K562 (cell line): ENCODE results near the gene POLL. TPM values are rescaled to one million over a fixed set of nuclear protein-coding genes. Genes with fewer than 3 reads are reported as not detected.

Experiments used
- ATAC-seq: fragments of 200-7000 bp; cut with Tn5 transposase; 3 replicates; pipeline ENCODE4 v1.9.1; 2020; ENCODE audit warnings: moderate library complexity
- BruUV-seq: library from RNA; stranded (reverse); fragments of 400-500 nt; replicated peaks from 2 replicates; lab custom pipeline; 2021; lab: Mats Ljungman, UMichigan
- CTCF ChIA-PET: fragments of 300-600 bp; formaldehyde crosslinking; extraction: SDS; loops from one replicate; lab custom pipeline; 2021; ENCODE audit warnings: low intra/inter-chr PET ratio; lab: Yijun Ruan, JAX
- POLR2A ChIA-PET: fragments of 300-600, 350-650 bp; sonication (Branson Sonifier 250); formaldehyde crosslinking; extraction: SDS; loops from one replicate; lab custom pipeline; 2021; ENCODE audit warnings: antibody characterized with exemption, inconsistent platforms; lab: Yijun Ruan, JAX
- DNase-seq, 4 experiments: peaks; one replicate each; pipeline versions ENCODE4 v3.0.0 to v3.0.0-alpha.2; 2011 to 2018; ENCODE audit warnings: low spot score in 3 of 4, mixed read lengths in 3 of 4; ENCODE audit errors: extremely low read depth in 1 of 4
- FAIRE-seq: peaks from 2 replicates; lab custom pipeline; 2011; peaks lifted over from hg19 to GRCh38; lab: Jason Lieb, UNC
- H2AFZ ChIP-seq: 2 replicates; pipeline ENCODE4 v1.6.0; 2011; ENCODE audit warnings: low read depth, low read length, control low read depth, inconsistent platforms
- H3K27ac ChIP-seq: fragments of 200-600 bp; 3 replicates; pipeline ENCODE4 v1.8.0; 2011; ENCODE audit warnings: low read depth, mild to moderate bottlenecking, control low read depth, inconsistent platforms, low read length, moderate library complexity, mixed read lengths; ENCODE audit errors: extremely low read depth
- H3K27me3 ChIP-seq, 2 experiments: fragments of 300-600 bp in 1 of 2; 2 replicates in 1 of 2; 3 replicates in 1 of 2; pipeline versions ENCODE4 v1.6.0 to v1.8.0; 2011; ENCODE audit warnings: inconsistent platforms in 2 of 2, low read length in 2 of 2, mild to moderate bottlenecking in 1 of 2, mixed read lengths in 1 of 2, moderate library complexity in 1 of 2; ENCODE audit not compliant: control insufficient read depth in 2 of 2, insufficient read depth in 2 of 2
- H3K36me3 ChIP-seq: fragments of 300-600 bp; 3 replicates; pipeline ENCODE4 v1.8.0; 2011; ENCODE audit warnings: mild to moderate bottlenecking, low read length, inconsistent platforms; ENCODE audit not compliant: control insufficient read depth, insufficient read depth
- H3K4me1 ChIP-seq, 2 experiments: fragments of 200-600 bp in 1 of 2; replicated peaks in 1 of 2; 2 replicates in 1 of 2; 3 replicates in 1 of 2; pipeline versions ENCODE4 v1.5.1 to v1.8.0; 2011; ENCODE audit warnings: inconsistent platforms in 2 of 2, low read length in 2 of 2, mild to moderate bottlenecking in 1 of 2, mixed read lengths in 1 of 2, moderate library complexity in 1 of 2; ENCODE audit not compliant: control insufficient read depth in 2 of 2, insufficient read depth in 2 of 2
- H3K4me2 ChIP-seq: 2 replicates; pipeline ENCODE4 v1.6.1; 2011; ENCODE audit warnings: low read length, control low read depth, inconsistent platforms, mixed read lengths; ENCODE audit not compliant: insufficient read depth
- H3K4me3 ChIP-seq: fragments of 200-600 bp; sonication (generic), shearing (Covaris generic); 2 replicates; pipeline ENCODE4 v1.5.1; 2016; ENCODE audit warnings: control low read depth, inconsistent platforms
- H3K79me2 ChIP-seq: fragments of 200-600 bp; 3 replicates; pipeline ENCODE4 v1.8.0; 2011; ENCODE audit warnings: low read length, inconsistent platforms; ENCODE audit not compliant: control insufficient read depth, insufficient read depth
- H3K9ac ChIP-seq, 2 experiments: 2 replicates each; pipeline versions ENCODE4 v1.6.0 to v1.6.1; 2011; ENCODE audit warnings: low read depth in 2 of 2, low read length in 2 of 2, control low read depth in 1 of 2, inconsistent platforms in 1 of 2, mild to moderate bottlenecking in 1 of 2, mixed read lengths in 1 of 2; ENCODE audit not compliant: insufficient read depth in 1 of 2
- H3K9me1 ChIP-seq: one replicate; pipeline ENCODE4 v1.6.0; 2011; ENCODE audit warnings: inconsistent platforms, mild to moderate bottlenecking, low read length, moderate library complexity; ENCODE audit not compliant: control insufficient read depth, insufficient read depth
- H3K9me3 ChIP-seq: replicated peaks from 2 replicates; pipeline ENCODE4 v1.5.1; 2011; ENCODE audit warnings: low read depth, low read length, inconsistent platforms; ENCODE audit not compliant: control insufficient read depth, insufficient read depth
- H4K20me1 ChIP-seq: replicated peaks from 2 replicates; pipeline ENCODE4 v1.6.1; 2011; ENCODE audit warnings: low read length, inconsistent platforms, mixed read lengths; ENCODE audit not compliant: control insufficient read depth, insufficient read depth
- E4F1 ChIP-seq: fragments of 250-450 bp; sonication (Bioruptor Pico); IDR thresholded peaks from 2 replicates; pipeline ENCODE4 v1.5.0; 2021; ENCODE audit warnings: mild to moderate bottlenecking, borderline replicate concordance
- THAP12 ChIP-seq: fragments of 250-450 bp; sonication (Bioruptor Pico); IDR thresholded peaks from 2 replicates; pipeline ENCODE4 v1.9.0; 2021; ENCODE audit warnings: mild to moderate bottlenecking, inconsistent platforms
- USF2 ChIP-seq: sonication (generic); formaldehyde crosslinking; IDR thresholded peaks from 2 replicates; pipeline ENCODE4 v1.5.0; 2020; ENCODE audit warnings: missing genetic modification reagents
- ZNF384 ChIP-seq: IDR thresholded peaks from 2 replicates; pipeline ENCODE4 v1.6.1; 2012; ENCODE audit warnings: low read depth, low read length, improper control_type of control experiment
- ZNF592 ChIP-seq: fragments of 450-650 bp; IDR thresholded peaks from 2 replicates; pipeline ENCODE4 v1.6.1; 2017; ENCODE audit warnings: antibody characterized with exemption, mild to moderate bottlenecking
- ZNF778 ChIP-seq: fragments of 450-650 bp; formaldehyde crosslinking; IDR thresholded peaks from 2 replicates; pipeline ENCODE4 v1.4.0; 2020; ENCODE audit warnings: mild to moderate bottlenecking, moderate library complexity
- WGBS: fragments of 100-300 bp; shearing (Covaris generic); methylation state at CpG from one replicate; pipeline ENCODE4 v1.1.6; 2016; ENCODE audit warnings: low coverage, mixed read lengths; ENCODE audit not compliant: insufficient coverage; ENCODE audit errors: missing lambda C conversion rate; 5-methylcytosine and 5-hydroxymethylcytosine counted together
- in situ Hi-C: fragments of 300-500 bp; cut with MboI; formaldehyde crosslinking; loops from 4 replicates; pipeline ENCODE4 v1.15.0; 2018; ENCODE audit warnings: inconsistent platforms, mixed read lengths
- intact Hi-C: fragments of 100-400 bp; cut with micrococcal nuclease; formaldehyde crosslinking; loops from 2 replicates; pipeline ENCODE4 v1.14.2; 2022
- polyA plus RNA-seq, 8 experiments: library from polyadenylated mRNA; depleted of rRNA in 4 of 8; stranded (reverse) in 5 of 8; unstranded in 3 of 8; fragments of >200 nt; fragmentation: Nextera tagmentation in 2 of 8; fragmentation: Illumina TruSeq in 1 of 8; extraction: Ambion mirVana in 2 of 8; extraction: Trizol in 1 of 8; gene quantifications; 2 replicates each; pipeline versions ENCODE4 v1.2.1 to v1.2.3, GENCODE V29; 2011 to 2014; ENCODE audit warnings: inconsistent platforms in 1 of 8, missing spikeins in 1 of 8
- total RNA-seq, 7 experiments: library from RNA; depleted of rRNA in 6 of 7; stranded (reverse); fragments of >200 nt in 6 of 7; fragmentation: Illumina TruSeq in 2 of 7; extraction: Trizol in 2 of 7; gene quantifications; 2 replicates each; pipeline versions ENCODE4 v1.2.1 to v1.2.3, GENCODE V29; 2011 to 2021; ENCODE audit warnings: low replicate concordance in 1 of 7

Gene POLL
- total and polyA plus RNA-seq, 9 of the 15 experiments (the other 6 are each of a cell fraction or from before 2014, with no cell fraction given): 1.2 to 18.7 (median 10.9) TPM

GRCh38 chr10:101580486-101581399 is 7.3 kb downstream of the POLL start (continued):
- TF ChIP-seq ZNF592: no peak

- in situ Hi-C loops: no loop called here
- CTCF ChIA-PET: interaction anchor here (1.1 kb wide), 1 partner anchor 23 kb away, joined by 3 read pairs; no protein-coding TSS in a partner anchor
- TF ChIP-seq ZNF778 (CRISPR knock-in tag) (no peak), E4F1 (CRISPR knock-in tag) (no peak), THAP12 (CRISPR knock-in tag) (no peak), ZNF384 (no peak), USF2 (CRISPR knock-in tag) (no peak)
These were observed 8.6 kb downstream of the POLL start for GRCh38 chr10:101579516-101579870.

More at GRCh38 chr10:101579516-101579870, 8.6 kb downstream of the POLL start:
- peaks cover 27 to 41% of the 10 kb centered on the region in 2 experiments for H3K4me1 ChIP-seq
- H4K20me1 ChIP-seq: no peaks in the 10 kb centered on the region; the same call in 1 of the 2 replicates
- POLR2A ChIA-PET: interaction anchor here (0.6 kb wide), 1 partner anchor 28 kb away, joined by 3 read pairs; no protein-coding TSS in a partner anchor
- FAIRE-seq: no peak
- no peak overlapping the region; a peak in 1 of 4 replicates for H3K9ac ChIP-seq
- BruUV-seq: no TSS peak
- no peak overlapping the region for H3K4me2 ChIP-seq
- 90% methylated on average over 7 of the region's 12 CpGs for WGBS
- ATAC-seq: no peak
- H3K4me3 ChIP-seq: no peak overlapping the region
- intact Hi-C loops: loop anchor here (10.0 kb wide), 1 partner anchor 135 kb away; no protein-coding TSS in a partner anchor
- H3K9me3 ChIP-seq: no peaks in the 10 kb centered on the region
- H3K27ac ChIP-seq: no peak overlapping the region
- H3K9me1 ChIP-seq: peaks cover 9% of the 10 kb centered on the region
- no peak overlapping the region for H2AFZ ChIP-seq
- H3K36me3 ChIP-seq: peaks cover 38% of the 10 kb centered on the region; the same call in 2 of the 3 replicates
- H3K27me3 ChIP-seq: no peaks in the 10 kb centered on the region
- no peak for DNase-seq
- no peaks in the 10 kb centered on the region for H3K79me2 ChIP-seq
